Anterior cingulate cortex (tissue), 58 donors: ENCODE results near the gene ANO7.
A peak's percentile ranks its signal among the peaks of the same experiment; 100 is the strongest.

ENCODE experiments used
- DNase-seq, 58 donors: peaks; one replicate each; lab custom pipeline; 2025; lab: John Stamatoyannopoulos, UW

Gene ANO7

DNA sequence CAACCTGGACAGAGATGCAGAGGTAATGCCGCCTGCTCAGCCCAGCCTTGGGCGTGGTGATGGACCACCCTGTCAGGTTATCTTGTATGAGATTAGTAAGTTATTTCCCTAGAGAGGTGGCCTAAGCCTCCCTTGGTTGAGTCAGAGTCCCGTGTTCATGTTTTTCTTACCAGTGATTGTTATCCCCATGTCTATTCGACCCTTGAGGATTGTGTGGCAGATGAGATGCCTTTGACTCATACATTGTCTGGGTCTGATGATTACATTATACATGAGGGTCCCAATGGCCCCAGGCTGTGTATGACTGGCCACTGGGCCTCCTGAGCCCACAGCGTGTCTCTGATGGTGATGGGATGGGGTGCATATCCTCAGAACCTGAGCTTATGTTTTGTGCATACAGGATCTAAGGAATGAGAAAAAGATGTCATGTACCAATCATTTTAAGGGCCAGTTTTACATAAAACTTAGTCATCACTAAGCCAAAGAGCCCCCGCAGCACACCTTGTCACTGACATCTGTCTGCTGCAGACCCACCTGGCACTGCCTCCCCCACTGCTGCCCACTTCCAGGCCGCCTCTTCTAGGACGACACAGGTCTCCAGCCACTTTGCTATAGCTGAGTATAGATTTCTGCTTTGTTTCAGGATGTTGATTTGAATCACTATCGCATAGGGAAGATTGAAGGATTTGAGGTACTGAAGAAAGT, 30.5 kb upstream of the ANO7 start:
- no peak for DNase-seq

DNA sequence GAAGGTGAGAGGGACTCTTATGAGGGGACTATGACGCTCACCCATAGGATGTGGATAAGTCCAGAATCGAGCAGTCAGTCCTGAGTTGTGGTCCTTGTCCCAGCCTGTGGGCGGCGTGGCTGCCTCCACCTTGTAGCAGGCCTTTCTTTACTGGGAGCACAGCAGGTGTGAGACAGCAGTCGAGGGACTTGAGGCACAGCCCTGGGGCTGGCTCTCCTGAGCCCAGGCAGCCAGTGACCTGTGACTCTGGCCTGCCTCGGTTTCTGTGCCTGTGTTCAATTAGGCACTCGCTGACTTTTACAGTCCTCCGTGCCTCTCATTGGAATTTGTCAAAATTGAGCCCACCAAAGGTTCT, 30.0 kb upstream of the ANO7 start:
- no peak for DNase-seq

DNA sequence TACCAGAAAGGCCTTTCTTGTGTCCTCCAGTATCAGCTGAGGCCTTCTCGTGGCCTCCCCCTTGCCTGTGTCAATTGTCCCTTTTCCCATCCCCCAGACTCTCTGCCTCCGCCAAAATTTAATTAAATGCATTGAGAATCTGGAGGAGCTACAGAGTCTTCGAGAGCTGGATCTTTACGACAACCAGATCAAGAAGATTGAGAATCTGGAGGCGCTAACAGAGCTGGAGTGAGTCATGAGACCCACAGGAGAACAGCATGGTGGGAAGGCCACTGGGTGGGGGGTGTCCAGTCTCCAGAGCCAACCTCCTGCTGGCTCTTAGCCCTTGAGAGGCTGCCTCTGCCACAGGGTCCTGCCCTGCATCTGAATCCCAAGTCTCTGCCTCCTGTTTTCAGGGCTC, 29.4 kb upstream of the ANO7 start:
- DNase-seq, result no peak

DNA sequence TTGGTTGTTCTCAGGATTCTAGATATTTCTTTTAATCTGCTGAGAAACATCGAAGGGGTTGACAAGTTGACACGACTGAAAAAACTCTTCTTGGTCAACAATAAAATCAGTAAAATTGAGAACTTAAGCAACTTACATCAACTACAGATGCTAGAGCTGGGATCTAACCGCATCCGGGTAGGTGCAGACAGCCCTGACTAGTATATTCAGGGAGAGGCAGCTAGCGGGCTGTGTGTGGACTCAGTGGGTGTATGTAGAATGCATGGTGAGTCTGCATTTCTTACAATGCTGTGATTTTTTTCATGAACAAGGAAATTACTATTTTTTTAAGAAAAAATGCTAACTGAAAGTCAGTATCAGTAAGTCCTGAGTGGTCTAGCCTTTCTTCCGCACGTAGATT, 28.2 kb upstream of the ANO7 start:
- DNase-seq, result no peak

DNA sequence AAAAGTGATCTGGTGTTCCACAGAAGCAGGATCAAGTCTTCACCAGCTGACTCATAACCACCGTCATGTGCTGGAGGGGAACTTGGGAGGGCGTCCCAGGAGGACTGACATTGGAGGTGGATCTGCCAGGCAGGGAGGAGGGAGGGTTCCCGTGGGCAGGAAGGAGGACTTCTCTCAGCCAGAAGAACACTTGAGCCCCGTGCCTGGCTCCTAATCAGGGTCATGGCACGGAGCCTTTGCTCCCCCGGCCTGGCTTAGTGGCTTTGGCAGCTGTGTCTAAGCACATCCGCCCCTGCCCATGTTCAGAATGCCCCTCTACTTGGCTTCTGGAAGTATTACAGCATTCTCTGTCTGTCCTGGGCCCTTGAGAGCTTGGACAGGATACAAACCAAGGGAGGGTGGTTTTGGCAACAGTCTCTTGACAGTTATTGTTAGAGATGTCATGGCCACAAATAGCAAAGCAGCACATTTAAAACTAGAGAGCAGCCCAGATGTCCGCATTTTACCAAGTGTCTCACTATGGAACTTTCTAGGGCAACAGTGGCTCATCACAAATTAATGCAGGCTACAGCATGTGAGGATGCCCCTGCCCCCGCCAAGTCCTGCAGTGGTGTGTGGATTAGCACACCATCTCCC, 26.7 kb upstream of the ANO7 start:
- DNase-seq, result peak in 48 of 58 donors; percentile 10 to 83 (median 48)

DNA sequence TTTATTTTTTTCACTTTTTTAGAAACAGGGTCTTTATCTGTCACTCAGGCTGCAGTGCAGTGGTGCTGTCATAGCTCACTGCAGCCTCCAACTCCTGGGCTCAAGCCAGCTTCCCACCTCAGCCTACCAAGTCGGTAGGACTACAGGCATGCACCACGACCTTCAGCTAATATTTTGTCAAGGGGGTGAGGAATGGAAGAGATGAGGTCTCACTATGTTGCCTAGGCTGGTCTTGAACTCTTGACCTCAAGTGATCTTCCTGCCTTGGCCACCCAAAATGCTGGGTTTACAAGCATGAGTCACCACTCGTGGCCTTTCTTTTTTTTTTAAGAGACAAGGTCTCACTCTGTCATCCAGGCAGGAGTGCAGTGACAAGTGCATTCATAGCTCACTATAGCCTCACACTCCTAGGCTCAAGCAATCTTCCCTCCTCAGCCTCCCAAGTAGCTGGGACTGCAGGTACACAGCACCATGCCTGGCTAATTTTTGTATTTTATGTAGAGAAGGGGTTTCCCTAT, 24.8 kb upstream of the ANO7 start:
- no peak for DNase-seq

DNA sequence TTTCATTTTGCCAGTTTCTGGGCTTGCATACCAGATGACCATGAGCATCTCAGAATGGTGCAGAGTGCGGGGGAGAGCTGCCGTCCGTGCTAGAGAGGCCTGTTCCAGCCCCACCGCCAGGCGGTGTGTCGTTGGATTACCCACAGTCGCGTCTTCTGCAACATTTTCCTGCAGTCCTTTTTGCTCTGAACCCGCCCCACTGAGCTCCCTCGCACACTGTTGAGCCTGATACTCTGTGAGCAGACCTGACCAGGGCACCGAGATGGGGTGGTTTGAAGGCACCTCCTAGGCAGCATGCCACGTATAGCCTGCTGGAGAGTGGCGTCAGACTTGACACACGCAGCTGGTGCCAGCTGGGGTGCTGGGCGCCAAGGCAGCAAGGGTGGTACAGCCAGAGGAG, 20.1 kb upstream of the ANO7 start:
- DNase-seq, result no peak

DNA sequence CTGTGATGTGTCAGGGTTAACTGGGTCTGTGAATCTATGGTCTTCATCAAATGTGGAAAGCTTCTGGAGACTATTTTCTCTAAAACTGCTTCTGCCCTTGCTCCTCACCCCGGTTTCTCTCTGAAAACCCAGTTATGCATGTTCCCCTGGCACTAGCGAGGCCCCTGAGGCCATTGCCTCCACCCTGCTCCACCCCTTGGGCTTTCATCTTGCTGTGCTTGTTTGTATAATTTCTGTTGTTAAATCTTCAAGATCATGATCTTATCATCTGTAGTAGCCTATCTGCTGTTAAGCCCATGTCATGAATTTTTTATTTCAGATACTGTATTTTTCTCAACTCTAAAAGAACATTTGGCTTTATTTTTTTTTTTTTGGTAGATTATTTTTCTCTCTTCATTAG, 14.9 kb upstream of the ANO7 start:
- DNase-seq, result no peak

DNA sequence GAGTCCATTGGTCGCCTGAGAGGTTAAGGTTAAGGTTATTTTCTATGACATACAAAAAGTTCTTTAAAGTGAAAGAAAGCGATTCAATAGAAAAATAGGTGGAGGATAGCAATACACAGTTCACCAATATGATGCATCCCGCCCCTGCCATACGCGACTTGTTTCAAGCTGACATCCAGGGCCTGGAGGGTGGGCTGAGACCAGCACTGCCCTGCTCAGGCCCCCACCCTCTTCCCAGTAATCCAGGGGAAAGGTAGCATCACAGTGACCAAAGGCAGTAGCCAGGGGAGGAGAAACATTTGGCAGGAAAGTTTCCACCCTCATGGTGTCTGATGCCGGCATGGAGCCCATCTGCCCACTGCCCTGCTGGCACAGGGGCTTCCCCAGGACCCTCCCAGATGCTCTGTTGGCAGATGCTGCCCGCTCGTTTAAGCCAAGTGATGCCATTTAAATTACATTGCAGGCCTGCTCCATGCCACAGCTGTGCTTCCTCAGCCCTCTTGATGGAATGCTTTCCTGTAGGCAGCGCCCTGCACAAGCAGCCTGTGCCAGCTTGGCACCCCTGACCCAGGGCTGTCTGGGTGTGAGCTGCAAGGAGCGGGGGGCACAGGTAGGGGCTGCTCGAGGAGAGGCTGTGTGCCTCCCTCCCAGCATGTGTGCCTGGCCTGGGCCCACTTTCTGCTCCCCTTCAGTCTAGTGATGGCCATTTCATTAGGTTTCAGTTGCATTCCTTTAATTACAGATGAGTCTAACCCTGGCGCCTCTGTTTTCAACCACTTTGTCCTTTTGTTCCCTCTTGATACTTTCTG, 10.7 kb upstream of the ANO7 start:
- DNase-seq, result no peak

DNA sequence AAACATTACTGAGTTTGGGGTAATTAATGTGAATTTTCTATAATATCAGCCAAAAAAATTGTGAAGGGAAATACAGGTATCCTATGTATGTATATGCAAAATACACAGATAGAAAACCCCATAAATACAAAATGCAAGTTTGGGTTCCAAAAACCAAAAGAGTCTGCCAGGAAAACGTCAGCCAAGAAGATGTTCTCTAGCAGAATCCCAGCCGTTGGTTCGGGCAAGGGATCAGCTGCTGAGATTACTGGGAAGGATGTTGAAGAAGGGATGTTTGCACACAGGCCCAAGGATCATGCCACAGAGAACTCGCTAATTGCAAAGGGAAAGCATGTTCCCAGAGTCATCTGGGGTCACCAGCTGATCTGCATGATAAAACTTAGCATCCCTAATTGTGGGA, 9.5 kb upstream of the ANO7 start:
- no peak for DNase-seq

DNA sequence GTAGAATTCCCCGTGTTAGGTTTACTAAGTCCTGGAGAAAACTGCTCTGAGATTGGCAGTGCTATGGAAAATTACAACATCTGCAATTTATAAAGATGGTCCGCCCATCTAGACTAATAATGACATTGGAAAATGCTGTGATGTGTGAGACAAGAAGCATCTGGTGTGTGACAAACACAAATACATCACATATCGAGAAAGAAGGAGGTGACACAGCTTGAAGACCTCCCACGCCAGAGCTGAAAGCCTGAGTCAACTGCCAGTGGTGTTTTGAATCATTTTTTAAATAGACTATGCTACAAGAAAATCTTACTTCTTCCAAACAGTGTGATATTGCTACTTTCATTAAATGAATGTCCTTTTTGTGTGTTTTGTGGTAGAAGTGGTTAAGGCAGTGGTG, 8.6 kb upstream of the ANO7 start:
- DNase-seq, result peak in 5 of 58 donors; percentile 11 to 25 (median 14)

DNA sequence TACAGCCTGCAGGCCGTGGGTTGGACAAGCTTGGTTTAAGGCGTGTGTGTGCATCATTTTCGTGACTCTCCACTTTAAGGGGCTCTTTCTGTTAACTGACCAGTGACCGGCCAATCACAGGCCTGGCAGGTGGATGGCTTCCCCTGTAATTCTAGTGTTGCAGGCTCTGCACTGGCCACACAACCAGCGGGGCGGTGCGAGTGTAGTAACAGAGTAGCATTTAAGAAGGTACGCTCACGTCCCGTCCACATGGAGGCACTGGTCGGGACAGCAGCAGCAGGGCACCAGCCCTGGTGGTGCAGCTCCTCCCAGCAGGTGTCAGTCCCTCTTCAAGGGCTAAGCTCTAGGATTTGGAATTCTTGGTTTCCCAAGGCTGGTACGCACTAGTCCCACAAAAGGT, 8.0 kb upstream of the ANO7 start:
- no peak for DNase-seq

DNA sequence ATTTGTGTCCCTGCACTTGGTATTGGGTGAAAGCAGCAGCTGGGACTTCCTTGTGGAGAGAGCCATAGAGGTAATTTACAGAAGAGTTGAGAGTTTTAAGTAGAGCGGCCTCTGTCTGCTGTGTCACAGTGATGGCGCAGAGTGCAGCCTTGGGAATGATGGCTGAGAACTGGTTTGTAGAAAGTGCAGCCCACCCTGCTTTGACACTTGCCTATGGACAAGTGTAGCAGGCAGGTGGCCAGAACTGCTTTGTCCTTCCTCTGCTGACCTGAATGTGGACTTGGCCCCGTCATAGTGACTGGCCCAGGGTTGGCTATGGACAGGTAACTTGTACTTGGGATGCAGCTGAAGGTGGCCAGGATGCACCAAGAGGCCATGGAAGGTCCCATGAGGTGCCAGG, 6.4 kb upstream of the ANO7 start:
- no peak for DNase-seq

DNA sequence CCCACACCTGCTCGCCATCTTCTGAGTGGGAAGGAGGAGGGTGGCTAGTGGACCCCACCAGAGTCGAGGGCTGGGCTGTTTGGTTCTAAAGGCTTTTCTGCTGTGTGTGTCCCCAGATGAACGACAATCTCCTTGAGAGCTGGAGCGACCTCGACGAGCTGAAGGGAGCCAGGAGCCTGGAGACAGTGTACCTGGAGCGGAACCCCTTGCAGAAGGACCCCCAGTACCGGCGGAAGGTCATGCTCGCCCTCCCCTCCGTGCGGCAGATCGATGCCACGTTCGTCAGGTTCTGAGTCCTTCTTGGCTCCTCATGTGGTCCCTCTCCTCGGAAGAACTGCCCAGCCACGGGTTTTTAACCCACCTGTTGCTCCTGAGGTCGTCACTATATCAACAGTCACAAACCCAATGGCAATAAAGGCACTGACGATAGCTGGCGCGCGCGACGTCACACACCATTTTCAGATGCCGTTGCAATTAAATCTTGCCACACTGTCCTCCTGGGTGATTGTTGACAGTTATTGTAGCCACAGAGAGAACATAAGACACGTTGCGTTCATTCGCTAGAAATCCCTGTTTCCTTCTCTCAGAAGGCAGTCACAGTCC, 5.8 kb upstream of the ANO7 start:
- no peak for DNase-seq

DNA sequence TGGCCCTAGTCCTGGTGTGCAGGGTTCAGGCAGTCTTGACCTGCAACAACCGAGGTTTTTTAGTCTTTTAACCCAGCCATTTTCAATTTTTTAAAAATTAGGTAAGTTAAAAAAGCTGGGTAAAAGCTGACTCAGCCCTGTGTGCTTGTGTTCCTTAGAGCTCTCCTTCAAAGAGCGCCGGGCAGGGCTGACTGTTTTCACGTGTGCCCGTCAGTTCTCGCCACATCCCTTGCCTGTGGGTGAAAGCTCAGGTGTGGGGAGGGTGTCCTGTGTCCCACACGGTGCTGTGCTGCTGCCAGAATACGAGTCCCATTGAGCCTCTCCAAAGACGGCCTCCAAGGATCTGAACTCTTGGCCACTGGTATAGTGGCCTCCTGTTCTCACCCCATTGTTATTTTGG, 5.3 kb upstream of the ANO7 start:
- no peak for DNase-seq

DNA sequence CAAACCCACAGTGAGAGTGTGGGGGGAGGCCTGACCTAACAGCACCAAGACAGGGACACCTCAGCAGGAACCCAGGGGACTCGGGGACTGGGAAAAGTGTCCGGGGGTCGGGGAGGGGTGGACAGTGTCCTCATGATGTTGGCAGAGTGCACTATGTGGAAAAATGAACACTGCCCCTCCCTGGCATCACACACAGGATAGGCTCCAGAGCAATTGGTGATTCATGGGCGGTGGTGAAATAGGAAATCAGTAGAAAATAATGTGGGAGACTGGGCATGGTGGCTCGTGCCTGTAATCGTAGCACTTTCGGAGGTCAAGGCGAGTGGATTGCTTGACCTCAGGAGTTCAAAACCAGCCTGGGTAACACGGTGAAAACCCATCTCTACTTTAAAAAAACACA, 3.6 kb upstream of the ANO7 start:
- no peak for DNase-seq

DNA sequence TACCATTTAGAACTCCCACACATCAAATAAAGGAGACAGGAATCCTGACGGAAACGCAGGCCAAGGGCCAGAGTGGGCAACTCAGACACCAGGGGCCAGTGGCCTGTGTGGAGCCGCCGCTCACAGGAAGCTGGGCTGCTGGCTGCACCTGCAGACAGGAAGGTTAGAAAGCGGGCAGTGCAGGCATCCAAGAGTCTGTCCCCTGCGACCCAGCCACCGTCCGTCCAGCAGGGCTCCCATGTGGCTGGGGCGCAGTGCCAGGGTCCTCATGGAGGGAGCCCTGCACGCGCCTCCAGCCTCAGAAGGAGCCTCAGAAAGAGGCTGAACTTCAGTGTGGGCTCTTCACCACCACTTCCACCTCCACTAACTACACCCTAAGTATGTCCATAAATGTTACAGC, 2.5 kb upstream of the ANO7 start:
- DNase-seq, result no peak

DNA sequence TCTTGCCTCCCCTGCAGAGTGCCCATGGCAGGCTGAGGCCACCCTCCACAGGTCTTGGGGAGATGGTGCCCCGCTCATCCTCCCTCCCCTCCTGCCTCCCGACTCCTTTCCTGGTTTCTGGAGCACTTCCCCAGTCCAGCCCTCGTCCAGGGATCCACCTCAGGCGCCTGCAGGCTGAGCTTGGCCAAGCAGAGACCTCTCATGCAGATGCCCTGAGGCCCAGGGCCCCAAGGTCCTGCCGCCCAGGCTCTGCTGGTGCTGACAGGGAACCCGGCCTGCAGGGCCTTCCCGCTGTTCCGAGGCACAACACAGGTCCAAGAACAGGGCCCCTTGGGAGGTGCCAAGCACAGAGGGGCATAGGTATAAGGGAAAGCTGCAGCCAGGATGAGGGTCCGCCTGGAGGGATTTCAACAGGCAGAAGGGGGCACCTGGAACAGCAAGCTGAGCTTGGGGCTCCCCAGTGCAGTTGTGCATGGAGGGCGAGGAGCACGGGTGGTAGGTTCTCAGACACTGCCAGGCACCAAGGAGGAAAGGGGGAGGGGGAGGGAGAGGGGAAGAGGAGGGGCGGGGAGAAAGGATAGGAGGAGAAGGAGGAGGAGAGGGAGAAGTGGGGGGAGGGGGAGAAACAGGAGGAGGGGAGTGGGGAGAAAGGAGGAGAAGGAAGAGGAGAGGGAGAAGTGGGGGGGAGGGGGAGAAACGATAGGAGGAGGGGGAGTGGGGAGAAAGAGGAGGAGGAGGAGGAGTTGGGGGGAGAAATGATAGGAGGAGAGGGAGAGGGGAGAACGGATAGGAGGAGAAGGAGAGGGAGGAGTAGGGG, 1.2 kb upstream of the ANO7 start:
- DNase-seq, result no peak

DNA sequence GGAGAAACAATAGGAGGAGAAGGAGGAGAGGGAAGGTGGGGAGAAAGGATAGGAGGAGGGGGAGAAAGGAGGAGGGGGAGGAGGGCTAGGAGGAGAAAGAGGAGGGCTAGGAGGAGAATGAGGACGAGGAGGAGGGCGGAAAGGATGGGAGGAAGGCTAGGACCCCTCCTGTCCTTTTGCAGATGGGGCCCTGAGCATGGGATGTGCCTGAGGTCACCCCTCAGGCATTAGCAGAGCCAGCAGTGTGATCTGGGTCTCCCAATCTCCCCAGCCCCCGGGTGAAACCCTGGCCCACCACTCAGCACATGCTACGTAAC, 601 bp upstream of the ANO7 start:
- no peak for DNase-seq

DNA sequence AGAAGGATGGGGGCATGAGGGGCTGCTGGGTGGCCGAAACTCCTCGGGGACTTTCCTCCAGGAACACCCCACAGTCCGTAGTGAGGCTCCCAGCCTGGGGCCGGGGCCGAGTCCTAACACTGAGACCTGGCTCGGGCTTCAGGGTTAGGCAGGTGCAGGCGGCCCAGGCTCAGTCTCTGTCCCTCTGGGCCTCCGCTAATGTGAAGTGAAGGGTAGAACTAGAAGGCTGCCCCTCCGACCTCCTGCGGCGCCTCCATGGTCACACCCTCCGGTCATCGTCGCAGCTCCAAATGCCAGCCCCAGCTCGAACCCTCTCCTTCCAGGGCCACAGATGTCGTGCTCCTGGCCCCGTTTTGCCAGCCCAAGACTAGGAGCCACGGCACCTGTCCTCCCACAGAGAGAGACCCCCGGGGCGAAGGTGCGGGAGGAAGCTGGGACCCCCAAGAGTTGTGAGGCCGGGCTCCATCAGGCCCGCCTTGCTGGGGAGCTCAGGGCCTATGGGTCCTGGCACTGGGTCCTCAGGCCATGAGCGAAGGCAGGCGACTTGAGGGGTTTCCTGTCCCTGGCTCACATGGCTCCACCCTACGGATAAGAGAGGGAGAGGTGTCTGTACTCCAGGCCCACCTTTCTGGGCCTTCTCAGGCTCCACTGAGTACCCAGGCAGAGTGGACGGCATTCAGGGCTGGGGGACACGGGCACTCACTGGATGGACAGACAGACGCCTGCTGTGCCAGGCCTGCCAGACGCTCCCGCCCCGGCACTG, 797 bp downstream of the ANO7 start:
- DNase-seq, result no peak
